ENCODE data around the gene TMBIM6.

GRCh38 chr12:49707812-49708147, 33.6 kb upstream of the TMBIM6 start:
- TF ChIP-seq POLR2AphosphoS5 (IDR thresholded peaks at IDR 0.05; ENCODE audit: low read depth, low read length) (no peak), TAF1 (IDR thresholded peaks at IDR 0.05; ENCODE audit: low read depth, low read length) (no peak), POLR2A (IDR thresholded peaks at IDR 0.05; ENCODE audit: low read depth, low read length) (no peak), POU2F2 (IDR thresholded peaks at IDR 0.05; ENCODE audit: low read depth, low read length) (no peak), PAX5 (IDR thresholded peaks at IDR 0.05; ENCODE audit: insufficient read depth, low read length, severe bottlenecking) (no peak)

Data from GM12891 (cell line).